Calu3 (cell line): Measurements from ENCODE around the gene RABGAP1L. TPM values are rescaled to one million over a fixed set of nuclear protein-coding genes. Genes with fewer than 3 reads are reported as not detected.
"Not testable (repeated sequence)": the region's sequence is repeated elsewhere in the genome, so short reads cannot be mapped to it uniquely, and the experiment has no call there.

Experiments used
- BruUV-seq: library from RNA; stranded (reverse); fragments of 400-500 nt; replicated peaks from 2 replicates; lab custom pipeline; 2021; lab: Mats Ljungman, UMichigan
- CTCF ChIA-PET: fragments of 300-600 bp; sonication (Branson Sonifier 250); formaldehyde crosslinking; loops from one replicate; lab custom pipeline; 2022; ENCODE audit warnings: antibody characterized with exemption; lab: Charles Lee
- DNase-seq: peaks from one replicate; pipeline ENCODE4 v3.0.0; 2022
- H3K27ac Mint-ChIP-seq: one replicate; pipeline ENCODE4 v1.8.0; 2022; ENCODE audit warnings: mixed read lengths; ENCODE audit not compliant: unreplicated experiment
- H3K27me3 Mint-ChIP-seq: one replicate; pipeline ENCODE4 v1.8.0; 2022; ENCODE audit warnings: mixed read lengths; ENCODE audit not compliant: unreplicated experiment
- H3K36me3 Mint-ChIP-seq: one replicate; pipeline ENCODE4 v1.8.0; 2022; ENCODE audit warnings: mild to moderate bottlenecking, moderate library complexity, mixed read lengths; ENCODE audit not compliant: insufficient read depth, unreplicated experiment
- H3K4me1 Mint-ChIP-seq: one replicate; pipeline ENCODE4 v1.8.0; 2022; ENCODE audit warnings: mild to moderate bottlenecking, low read depth, mixed read lengths; ENCODE audit not compliant: unreplicated experiment
- H3K4me3 Mint-ChIP-seq: one replicate; pipeline ENCODE4 v1.8.0; 2022; ENCODE audit warnings: mild to moderate bottlenecking, low read depth, moderate library complexity, mixed read lengths; ENCODE audit not compliant: unreplicated experiment
- H3K9me3 Mint-ChIP-seq: one replicate; pipeline ENCODE4 v1.8.0; 2022; ENCODE audit warnings: low read depth, mixed read lengths; ENCODE audit not compliant: unreplicated experiment
- intact Hi-C: fragments of 100-400 bp; cut with micrococcal nuclease; formaldehyde crosslinking; loops from one replicate; pipeline ENCODE4 v1.10.0; 2022; ENCODE audit not compliant: unreplicated experiment
- total RNA-seq: library from RNA; stranded (reverse); gene quantifications from 2 replicates; pipeline ENCODE4 v1.2.3, GENCODE V29; 2022
- TF ChIP-seq, protein P1 (sequence below): fragments of 200-600 bp; IDR thresholded peaks from one replicate; pipeline ENCODE4 v1.8.0; 2022; ENCODE audit warnings: antibody characterized with exemption; ENCODE audit not compliant: unreplicated experiment

RABGAP1L gene
- total RNA-seq, 1 experiment from 2014 or later: 135 TPM

DNA sequence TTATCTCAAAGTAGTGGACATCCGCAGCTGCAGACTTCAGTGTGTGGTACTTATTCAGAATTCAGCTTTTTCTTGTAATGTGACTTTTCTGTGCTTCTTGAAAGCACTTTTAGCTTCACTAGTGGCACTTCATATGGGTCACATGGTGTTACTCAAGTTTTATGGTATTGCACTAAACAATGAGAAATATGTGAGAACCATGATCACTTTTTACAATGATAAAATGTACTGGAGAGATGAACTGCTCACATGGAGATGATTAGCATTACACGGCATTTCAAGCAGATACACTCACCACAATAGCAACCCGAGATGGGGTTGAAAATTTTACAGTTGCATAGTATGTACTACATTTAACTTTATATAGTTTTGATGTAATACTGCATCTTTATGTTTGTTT lies 248.3 kb downstream of the RABGAP1L start:
- DNase-seq: no peak
- H3K4me1 Mint-ChIP-seq: peaks cover 7% of the 10 kb centered on the region
- H3K4me3 Mint-ChIP-seq: no peak overlapping the region
- H3K36me3 Mint-ChIP-seq: no peaks in the 10 kb centered on the region
- CTCF ChIA-PET: interaction anchor here (0.7 kb wide), 1 partner anchor 331 kb away, joined by 3 read pairs; no protein-coding TSS in a partner anchor
- no peaks in the 10 kb centered on the region for H3K27me3 Mint-ChIP-seq
- intact Hi-C loops: no loop called here
- no TSS peak for BruUV-seq
- no peaks in the 10 kb centered on the region for H3K9me3 Mint-ChIP-seq
- H3K27ac Mint-ChIP-seq: no peak overlapping the region
- TF ChIP-seq, protein P1, sequence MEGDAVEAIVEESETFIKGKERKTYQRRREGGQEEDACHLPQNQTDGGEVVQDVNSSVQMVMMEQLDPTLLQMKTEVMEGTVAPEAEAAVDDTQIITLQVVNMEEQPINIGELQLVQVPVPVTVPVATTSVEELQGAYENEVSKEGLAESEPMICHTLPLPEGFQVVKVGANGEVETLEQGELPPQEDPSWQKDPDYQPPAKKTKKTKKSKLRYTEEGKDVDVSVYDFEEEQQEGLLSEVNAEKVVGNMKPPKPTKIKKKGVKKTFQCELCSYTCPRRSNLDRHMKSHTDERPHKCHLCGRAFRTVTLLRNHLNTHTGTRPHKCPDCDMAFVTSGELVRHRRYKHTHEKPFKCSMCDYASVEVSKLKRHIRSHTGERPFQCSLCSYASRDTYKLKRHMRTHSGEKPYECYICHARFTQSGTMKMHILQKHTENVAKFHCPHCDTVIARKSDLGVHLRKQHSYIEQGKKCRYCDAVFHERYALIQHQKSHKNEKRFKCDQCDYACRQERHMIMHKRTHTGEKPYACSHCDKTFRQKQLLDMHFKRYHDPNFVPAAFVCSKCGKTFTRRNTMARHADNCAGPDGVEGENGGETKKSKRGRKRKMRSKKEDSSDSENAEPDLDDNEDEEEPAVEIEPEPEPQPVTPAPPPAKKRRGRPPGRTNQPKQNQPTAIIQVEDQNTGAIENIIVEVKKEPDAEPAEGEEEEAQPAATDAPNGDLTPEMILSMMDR: no peak

- H3K4me3 Mint-ChIP-seq: no peak overlapping the region
- intact Hi-C loops: no loop called here
- no peak overlapping the region for H3K27ac Mint-ChIP-seq
- H3K4me1 Mint-ChIP-seq: peaks cover 7% of the 10 kb centered on the region
- DNase-seq: no peak
- no peaks in the 10 kb centered on the region for H3K27me3 Mint-ChIP-seq
- CTCF ChIA-PET: no interaction called here
- no peaks in the 10 kb centered on the region for H3K36me3 Mint-ChIP-seq
- H3K9me3 Mint-ChIP-seq: no peaks in the 10 kb centered on the region
- TF ChIP-seq, protein P1: no peak
- BruUV-seq: no TSS peak
These were observed 248.8 kb downstream of the RABGAP1L start for GRCh38 chr1:174408146-174408545.

- H3K9me3 Mint-ChIP-seq, H3K4me1 Mint-ChIP-seq, H3K4me3 Mint-ChIP-seq, intact Hi-C loops, DNase-seq, H3K27ac Mint-ChIP-seq, CTCF ChIA-PET, BruUV-seq, H3K27me3 Mint-ChIP-seq, H3K36me3 Mint-ChIP-seq: not testable (repeated sequence)
These were observed 250.5 kb downstream of the RABGAP1L start for GRCh38 chr1:174409801-174410200.

GRCh38 chr1:174413632-174414031 lies 254.3 kb downstream of the RABGAP1L start:
- Mint-ChIP-seq H3K4me1 (no peaks in the 10 kb centered on the region), H3K4me3 (no peak overlapping the region), H3K9me3 (no peaks in the 10 kb centered on the region), H3K27me3 (no peaks in the 10 kb centered on the region), H3K27ac (no peak overlapping the region), H3K36me3 (no peaks in the 10 kb centered on the region)
- no TSS peak for BruUV-seq
- no peak for DNase-seq
- TF ChIP-seq, protein P1: no peak
- intact Hi-C loops: no loop called here
- CTCF ChIA-PET: no interaction called here

GRCh38 chr1:174414203-174414602 lies 254.9 kb downstream of the RABGAP1L start:
- Mint-ChIP-seq H3K9me3 (no peaks in the 10 kb centered on the region), H3K4me3 (no peak overlapping the region)

More at GRCh38 chr1:174414203-174414602, 254.9 kb downstream of the RABGAP1L start:
- intact Hi-C loops: no loop called here
- Mint-ChIP-seq H3K27ac (no peak overlapping the region), H3K4me1 (no peaks in the 10 kb centered on the region), H3K27me3 (no peaks in the 10 kb centered on the region), H3K36me3 (no peaks in the 10 kb centered on the region)
- DNase-seq: no peak
- TF ChIP-seq, protein P1: no peak
- CTCF ChIA-PET: no interaction called here
- no TSS peak for BruUV-seq
